ENCODE data around the gene HPD. TPM values are rescaled to one million over a fixed set of nuclear protein-coding genes. Genes with fewer than 3 reads are reported as not detected.
A peak's percentile ranks its signal among the peaks of the same experiment; 100 is the strongest.

HPD gene
- total and polyA plus RNA-seq, 12 donors: 1.6 to 13.0 (median 4.0) TPM

DNA sequence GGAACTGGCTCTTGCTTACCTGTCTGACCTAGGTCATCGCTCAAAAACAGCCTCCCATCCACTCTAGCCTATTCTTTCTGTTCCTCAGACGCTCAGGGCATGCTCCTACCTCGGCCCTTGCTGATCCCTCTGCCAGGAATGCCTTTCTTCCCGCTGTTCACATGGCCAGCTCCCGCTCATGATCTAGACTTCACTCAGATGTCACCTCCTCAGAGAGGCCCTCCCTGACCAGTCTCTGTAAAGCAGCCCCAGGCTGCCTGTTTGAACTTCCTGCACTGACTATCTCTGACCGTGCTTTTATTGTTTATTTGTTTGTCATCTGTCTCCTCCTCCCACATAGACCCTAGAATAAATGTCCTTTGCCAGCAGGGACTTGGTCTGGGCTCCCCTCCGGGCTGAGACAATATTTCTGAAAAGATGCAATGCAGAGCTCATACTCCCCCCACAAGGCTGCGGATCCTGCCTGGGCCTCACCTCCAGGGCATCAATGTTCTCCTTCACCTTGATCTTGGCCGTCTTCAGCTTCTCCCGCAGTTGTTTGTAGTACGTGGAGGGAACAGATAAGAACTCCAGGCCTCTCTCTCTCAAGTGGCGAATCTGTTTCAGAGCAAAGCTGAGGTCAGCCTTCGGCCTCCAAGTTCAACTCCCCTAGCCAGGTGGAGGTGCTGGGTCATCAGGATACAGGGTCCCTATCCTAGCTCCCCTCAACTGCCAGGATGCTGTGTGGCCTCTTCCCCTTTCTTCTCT lies 15.2 kb downstream of the HPD start:
- TF ChIP-seq POLR2A (IDR thresholded peaks at IDR 0.05): no peak
- TF ChIP-seq, protein P1, sequence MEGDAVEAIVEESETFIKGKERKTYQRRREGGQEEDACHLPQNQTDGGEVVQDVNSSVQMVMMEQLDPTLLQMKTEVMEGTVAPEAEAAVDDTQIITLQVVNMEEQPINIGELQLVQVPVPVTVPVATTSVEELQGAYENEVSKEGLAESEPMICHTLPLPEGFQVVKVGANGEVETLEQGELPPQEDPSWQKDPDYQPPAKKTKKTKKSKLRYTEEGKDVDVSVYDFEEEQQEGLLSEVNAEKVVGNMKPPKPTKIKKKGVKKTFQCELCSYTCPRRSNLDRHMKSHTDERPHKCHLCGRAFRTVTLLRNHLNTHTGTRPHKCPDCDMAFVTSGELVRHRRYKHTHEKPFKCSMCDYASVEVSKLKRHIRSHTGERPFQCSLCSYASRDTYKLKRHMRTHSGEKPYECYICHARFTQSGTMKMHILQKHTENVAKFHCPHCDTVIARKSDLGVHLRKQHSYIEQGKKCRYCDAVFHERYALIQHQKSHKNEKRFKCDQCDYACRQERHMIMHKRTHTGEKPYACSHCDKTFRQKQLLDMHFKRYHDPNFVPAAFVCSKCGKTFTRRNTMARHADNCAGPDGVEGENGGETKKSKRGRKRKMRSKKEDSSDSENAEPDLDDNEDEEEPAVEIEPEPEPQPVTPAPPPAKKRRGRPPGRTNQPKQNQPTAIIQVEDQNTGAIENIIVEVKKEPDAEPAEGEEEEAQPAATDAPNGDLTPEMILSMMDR (IDR thresholded peaks at IDR 0.05): no peak
- Histone ChIP-seq H3K4me3 (no peak overlapping the region), H3K27ac (no peak overlapping the region), H3K27me3 (no peaks in the 10 kb centered on the region), H3K9me3 (replicated peaks in 1 of 3) (no peaks in the 10 kb centered on the region), H3K4me1 (replicated peaks in 1 of 2) (peaks cover 6% of the 10 kb centered on the region in 2 donors), H3K36me3 (replicated peaks in 1 of 2) (no peaks in the 10 kb centered on the region)
- WGBS, 4 donors: 78 to 85% (median 82%) methylated on average over 12 to 13 of the region's 13 CpGs
- no peak for DNase-seq
- intact Hi-C loops (cut with DNase I): no loop called here

DNA sequence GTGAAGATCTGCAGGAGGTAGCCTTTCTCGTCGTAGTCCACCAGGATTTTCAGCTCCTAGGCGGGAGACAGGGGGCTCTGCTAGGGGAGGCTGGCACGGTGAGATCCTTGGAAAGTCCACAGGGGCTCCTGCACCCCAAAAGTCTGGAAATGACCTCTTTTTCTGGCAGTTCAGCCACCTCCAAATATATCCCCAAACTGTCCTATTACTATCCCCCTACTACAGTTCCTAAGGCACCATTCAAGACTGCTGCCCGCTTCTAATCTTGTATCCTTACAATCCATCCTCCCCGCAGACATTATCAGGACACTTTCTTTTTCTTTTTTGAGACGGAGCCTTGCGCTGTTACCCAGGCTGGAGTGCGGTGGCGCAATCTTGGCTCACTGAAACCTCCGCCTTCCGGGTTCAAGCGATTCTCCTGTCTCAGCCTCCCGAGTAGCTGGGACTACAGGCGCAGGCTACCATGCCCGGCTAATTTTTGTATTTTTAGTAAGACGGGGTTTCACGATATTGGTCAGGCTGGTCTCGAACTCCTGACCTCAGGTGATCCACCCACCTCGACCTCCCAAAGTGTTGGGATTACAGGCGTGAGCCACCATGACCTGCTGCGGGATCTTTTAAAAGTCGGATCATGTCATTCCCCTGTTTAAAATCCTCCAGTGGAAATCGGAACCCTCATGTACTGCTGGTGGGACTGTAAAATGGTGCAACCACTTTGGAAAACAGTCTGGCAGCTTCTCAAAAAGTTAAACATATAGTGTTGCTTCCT lies 18.5 kb downstream of the HPD start:
- no peaks in the 10 kb centered on the region for H3K9me3 ChIP-seq (replicated peaks in 1 of 3)
- 65 to 71% (median 68%) methylated on average over 20 to 24 of the region's 24 CpGs for WGBS, 4 donors
- peak overlapping the region in 2 of 5 donors; percentile 43 to 62 for H3K27ac ChIP-seq
- no peak for DNase-seq
- no peaks in the 10 kb centered on the region for H3K27me3 ChIP-seq
- H3K4me3 ChIP-seq: peak overlapping the region in 2 of 4 donors; percentile 39 to 55
- intact Hi-C loops (cut with DNase I): no loop called here
- peaks cover 6% of the 10 kb centered on the region in 2 donors for H3K4me1 ChIP-seq (replicated peaks in 1 of 2)
- no peaks in the 10 kb centered on the region for H3K36me3 ChIP-seq (replicated peaks in 1 of 2)
- TF ChIP-seq, protein P1 (IDR thresholded peaks at IDR 0.05): no peak
- no peak for TF ChIP-seq POLR2A (IDR thresholded peaks at IDR 0.05)

DNA sequence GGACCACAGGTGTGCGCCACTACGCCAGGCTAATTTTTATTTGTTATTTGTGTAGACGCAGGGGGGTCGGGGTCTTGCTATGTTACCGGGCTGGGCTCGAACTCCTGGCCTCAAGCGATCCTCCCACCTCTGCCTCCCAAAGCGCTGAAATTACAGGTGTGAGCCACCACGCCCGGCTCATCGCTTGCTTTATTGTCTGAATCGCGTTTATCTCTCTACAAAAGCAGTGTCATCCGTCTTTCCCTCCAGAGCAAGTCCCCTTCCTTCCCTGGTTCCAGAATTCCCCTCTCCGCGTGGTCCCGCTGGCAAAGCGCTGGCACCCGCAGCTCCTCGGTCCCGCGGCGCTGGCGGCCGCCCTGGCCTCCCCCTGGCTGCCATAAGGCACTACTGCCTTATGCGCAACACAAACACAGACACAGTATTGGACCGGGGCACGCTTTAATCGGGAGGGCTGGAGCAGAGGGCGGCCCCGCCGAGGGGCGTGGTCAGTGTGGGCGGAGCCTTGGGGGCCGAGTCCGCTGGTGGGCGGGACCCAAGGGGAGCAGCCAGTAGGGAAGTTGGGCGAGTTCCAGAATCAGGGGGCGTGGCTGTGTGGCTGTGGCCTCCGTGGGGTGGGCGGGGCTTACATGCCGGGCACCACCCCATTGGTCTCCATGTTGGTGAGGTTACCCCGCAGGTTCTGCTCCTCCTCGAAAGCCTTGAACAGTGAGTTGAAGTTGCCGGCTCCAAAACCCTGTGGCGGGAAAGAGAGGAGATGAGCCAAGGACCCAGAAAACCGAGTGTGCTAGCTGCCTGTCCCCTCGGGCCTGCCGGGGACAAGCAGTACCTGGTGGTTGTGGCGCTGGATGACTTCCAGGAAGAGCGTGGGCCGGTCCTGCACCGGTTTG lies 19.3 kb downstream of the HPD start:
- TF ChIP-seq POLR2A (IDR thresholded peaks at IDR 0.05): peak in 1 of 2 donors; percentile 63
- TF ChIP-seq, protein P1 (IDR thresholded peaks at IDR 0.05): peak; percentile 18 to 64 (median 58)

More for the DNA sequence above, 19.3 kb downstream of the HPD start:
- Histone ChIP-seq H3K9me3 (replicated peaks in 1 of 3) (no peaks in the 10 kb centered on the region), H3K27me3 (no peaks in the 10 kb centered on the region), H3K36me3 (replicated peaks in 1 of 2) (no peaks in the 10 kb centered on the region), H3K4me3 (peak overlapping the region in 2 of 4 donors; percentile 39 to 55), H3K4me1 (replicated peaks in 1 of 2) (peaks cover 6% of the 10 kb centered on the region in 2 donors), H3K27ac (peak overlapping the region in 2 of 5 donors; percentile 43 to 62)
- 11 to 20% (median 14%) methylated on average over 25 to 53 of the region's 53 CpGs for WGBS, 4 donors
- peak; percentile 100 for DNase-seq
- intact Hi-C loops (cut with DNase I): no loop called here

Measured in adrenal gland (tissue), 12 donors.